ENCODE results near the gene PABPN1L.

The PABPN1L gene

GRCh38 chr16:88841521-88842307 lies 24.7 kb downstream of the PABPN1L start:
- no CpG with 5 or more reads among the region's 40 CpGs for WGBS (ENCODE audit: extremely low coverage, insufficient coverage, insufficient read length)
- Histone ChIP-seq H4K12ac (ENCODE audit: low read depth, low read length) (no peak overlapping the region), H2BK120ac (ENCODE audit: insufficient read depth, low read length, poor library complexity) (no peak overlapping the region), H3K9ac (ENCODE audit: low read length) (no peak overlapping the region), H3K23ac (ENCODE audit: low read length) (no peak overlapping the region), H3K36me3 (ENCODE audit: control insufficient read depth in 1 of 2, insufficient read depth in 2 of 2, low read length in 2 of 2) (peaks cover 27 to 38% of the 10 kb centered on the region in 2 experiments), H3K4me2 (ENCODE audit: low read length) (no peak overlapping the region), H3K79me2 (ENCODE audit: control insufficient read depth, insufficient read depth, low read length, poor library complexity) (no peaks in the 10 kb centered on the region), H4K8ac (ENCODE audit: low read depth, low read length) (no peak overlapping the region), H2BK12ac (ENCODE audit: low read length) (no peak overlapping the region), H2BK5ac (ENCODE audit: low read depth, low read length, poor library complexity) (no peak overlapping the region), H4K91ac (ENCODE audit: low read depth, low read length) (no peak overlapping the region), H3K18ac (ENCODE audit: low read length) (no peak overlapping the region), H2AFZ (ENCODE audit: insufficient read depth, low read length, poor library complexity) (no peak overlapping the region), H3K27ac (ENCODE audit: low read depth, low read length) (no peak overlapping the region), H2AK5ac (ENCODE audit: low read length) (no peak overlapping the region), H3K14ac (ENCODE audit: low read length) (no peak overlapping the region), H3K9me3 (ENCODE audit: insufficient read depth, low read depth, low read length) (no peaks in the 10 kb centered on the region), H3K4me3 (ENCODE audit: low read depth, low read length) (no peak overlapping the region), H3K4ac (ENCODE audit: low read depth, low read length) (no peak overlapping the region), H3K27me3 (ENCODE audit: insufficient read depth, low read length) (no peaks in the 10 kb centered on the region), H3K79me1 (ENCODE audit: low read length) (no peaks in the 10 kb centered on the region), H3K4me1 (ENCODE audit: control insufficient read depth in 1 of 2, insufficient read depth in 2 of 2, low read length in 2 of 2) (no peaks in the 10 kb centered on the region)
- no peak for DNase-seq

- Histone ChIP-seq H2AFZ (ENCODE audit: insufficient read depth, low read length, poor library complexity) (no peak overlapping the region), H3K23ac (ENCODE audit: low read length) (no peak overlapping the region), H3K14ac (ENCODE audit: low read length) (no peak overlapping the region), H2BK12ac (ENCODE audit: low read length) (no peak overlapping the region), H3K4me2 (ENCODE audit: low read length) (no peak overlapping the region), H3K79me2 (ENCODE audit: control insufficient read depth, insufficient read depth, low read length, poor library complexity) (no peaks in the 10 kb centered on the region), H3K9ac (ENCODE audit: low read length) (no peak overlapping the region), H3K27ac (ENCODE audit: low read depth, low read length) (no peak overlapping the region), H3K9me3 (ENCODE audit: insufficient read depth, low read depth, low read length) (no peaks in the 10 kb centered on the region), H3K27me3 (ENCODE audit: insufficient read depth, low read length) (no peaks in the 10 kb centered on the region), H2BK120ac (ENCODE audit: insufficient read depth, low read length, poor library complexity) (no peak overlapping the region), H3K4ac (ENCODE audit: low read depth, low read length) (no peak overlapping the region), H3K4me3 (ENCODE audit: low read depth, low read length) (no peak overlapping the region), H2BK5ac (ENCODE audit: low read depth, low read length, poor library complexity) (no peak overlapping the region), H2AK5ac (ENCODE audit: low read length) (no peak overlapping the region), H3K79me1 (ENCODE audit: low read length) (no peaks in the 10 kb centered on the region), H4K91ac (ENCODE audit: low read depth, low read length) (no peak overlapping the region), H3K36me3 (ENCODE audit: control insufficient read depth in 1 of 2, insufficient read depth in 2 of 2, low read length in 2 of 2) (peaks cover 29 to 38% of the 10 kb centered on the region in 2 experiments), H4K12ac (ENCODE audit: low read depth, low read length) (no peak overlapping the region), H4K8ac (ENCODE audit: low read depth, low read length) (no peak overlapping the region), H3K18ac (ENCODE audit: low read length) (no peak overlapping the region), H3K4me1 (ENCODE audit: control insufficient read depth in 1 of 2, insufficient read depth in 2 of 2, low read length in 2 of 2) (no peaks in the 10 kb centered on the region)
- WGBS (ENCODE audit: extremely low coverage, insufficient coverage, insufficient read length) = no CpG with 5 or more reads among the region's 30 CpGs
- no peak for DNase-seq
Observed at GRCh38 chr16:88840600-88841215, 25.8 kb downstream of the PABPN1L start.

GRCh38 chr16:88839745-88840599 lies 26.5 kb downstream of the PABPN1L start:
- Histone ChIP-seq H2AFZ (ENCODE audit: insufficient read depth, low read length, poor library complexity) (no peak overlapping the region), H3K9me3 (ENCODE audit: insufficient read depth, low read depth, low read length) (no peaks in the 10 kb centered on the region), H3K79me1 (ENCODE audit: low read length) (no peaks in the 10 kb centered on the region), H3K9ac (ENCODE audit: low read length) (no peak overlapping the region), H3K4me1 (ENCODE audit: control insufficient read depth in 1 of 2, insufficient read depth in 2 of 2, low read length in 2 of 2) (no peaks in the 10 kb centered on the region), H3K4me2 (ENCODE audit: low read length) (no peak overlapping the region), H4K91ac (ENCODE audit: low read depth, low read length) (no peak overlapping the region), H3K18ac (ENCODE audit: low read length) (no peak overlapping the region), H3K14ac (ENCODE audit: low read length) (no peak overlapping the region), H3K23ac (ENCODE audit: low read length) (no peak overlapping the region), H3K27me3 (ENCODE audit: insufficient read depth, low read length) (no peaks in the 10 kb centered on the region), H3K79me2 (ENCODE audit: control insufficient read depth, insufficient read depth, low read length, poor library complexity) (no peaks in the 10 kb centered on the region), H4K12ac (ENCODE audit: low read depth, low read length) (no peak overlapping the region), H2AK5ac (ENCODE audit: low read length) (no peak overlapping the region), H4K8ac (ENCODE audit: low read depth, low read length) (no peak overlapping the region), H2BK120ac (ENCODE audit: insufficient read depth, low read length, poor library complexity) (no peak overlapping the region), H2BK12ac (ENCODE audit: low read length) (no peak overlapping the region), H3K36me3 (ENCODE audit: control insufficient read depth in 1 of 2, insufficient read depth in 2 of 2, low read length in 2 of 2) (peaks cover 37 to 41% of the 10 kb centered on the region in 2 experiments), H3K4me3 (ENCODE audit: low read depth, low read length) (peak overlapping the region; percentile 8), H3K27ac (ENCODE audit: low read depth, low read length) (no peak overlapping the region), H2BK5ac (ENCODE audit: low read depth, low read length, poor library complexity) (no peak overlapping the region), H3K4ac (ENCODE audit: low read depth, low read length) (no peak overlapping the region)
- WGBS (ENCODE audit: extremely low coverage, insufficient coverage, insufficient read length) = no CpG with 5 or more reads among the region's 24 CpGs
- no peak for DNase-seq

GRCh38 chr16:88839026-88839529 lies 27.4 kb downstream of the PABPN1L start:
- Histone ChIP-seq H2AFZ (ENCODE audit: insufficient read depth, low read length, poor library complexity) (no peak overlapping the region), H4K8ac (ENCODE audit: low read depth, low read length) (no peak overlapping the region), H3K9me3 (ENCODE audit: insufficient read depth, low read depth, low read length) (no peaks in the 10 kb centered on the region), H4K12ac (ENCODE audit: low read depth, low read length) (no peak overlapping the region), H2BK5ac (ENCODE audit: low read depth, low read length, poor library complexity) (no peak overlapping the region), H3K4me1 (ENCODE audit: control insufficient read depth in 1 of 2, insufficient read depth in 2 of 2, low read length in 2 of 2) (no peaks in the 10 kb centered on the region), H3K4me2 (ENCODE audit: low read length) (no peak overlapping the region), H3K27me3 (ENCODE audit: insufficient read depth, low read length) (no peaks in the 10 kb centered on the region), H4K91ac (ENCODE audit: low read depth, low read length) (no peak overlapping the region), H2AK5ac (ENCODE audit: low read length) (no peak overlapping the region), H2BK120ac (ENCODE audit: insufficient read depth, low read length, poor library complexity) (no peak overlapping the region), H3K4ac (ENCODE audit: low read depth, low read length) (no peak overlapping the region), H3K9ac (ENCODE audit: low read length) (no peak overlapping the region), H3K4me3 (ENCODE audit: low read depth, low read length) (no peak overlapping the region), H3K14ac (ENCODE audit: low read length) (no peak overlapping the region), H3K23ac (ENCODE audit: low read length) (no peak overlapping the region), H3K79me2 (ENCODE audit: control insufficient read depth, insufficient read depth, low read length, poor library complexity) (no peaks in the 10 kb centered on the region), H3K27ac (ENCODE audit: low read depth, low read length) (no peak overlapping the region), H2BK12ac (ENCODE audit: low read length) (no peak overlapping the region), H3K36me3 (ENCODE audit: control insufficient read depth in 1 of 2, insufficient read depth in 2 of 2, low read length in 2 of 2) (peaks cover 39 to 44% of the 10 kb centered on the region in 2 experiments), H3K18ac (ENCODE audit: low read length) (no peak overlapping the region), H3K79me1 (ENCODE audit: low read length) (no peaks in the 10 kb centered on the region)
- no CpG with 5 or more reads among the region's 39 CpGs for WGBS (ENCODE audit: extremely low coverage, insufficient coverage, insufficient read length)
- DNase-seq = peak; percentile 11 to 53
